Muscle of leg (tissue), 11 donors: ENCODE data around the gene NEU1. TPM values are rescaled to one million over a fixed set of nuclear protein-coding genes. Genes with fewer than 3 reads are reported as not detected.
"Not testable (repeated sequence)": the region's sequence is repeated elsewhere in the genome, so short reads cannot be mapped to it uniquely, and the experiment has no call there.

Experiments used
- DNase-seq: peaks from one replicate; pipeline ENCODE4 v3.0.0; 2013
- H3K27ac ChIP-seq: one replicate; pipeline ENCODE4 v1.5.1; 2013; ENCODE audit warnings: mild to moderate bottlenecking, low read length, control low read depth
- H3K27me3 ChIP-seq: one replicate; pipeline ENCODE4 v1.6.1; 2013; ENCODE audit warnings: low read length; ENCODE audit not compliant: control insufficient read depth, insufficient read depth
- H3K36me3 ChIP-seq: one replicate; pipeline ENCODE4 v1.6.1; 2013; ENCODE audit warnings: low read length; ENCODE audit not compliant: control insufficient read depth, insufficient read depth
- H3K4me1 ChIP-seq: one replicate; pipeline ENCODE4 v1.6.1; 2013; ENCODE audit warnings: low read length; ENCODE audit not compliant: control insufficient read depth, insufficient read depth
- H3K4me3 ChIP-seq: one replicate; pipeline ENCODE4 v1.5.1; 2013; ENCODE audit warnings: low read length, control low read depth
- H3K9me3 ChIP-seq: replicated peaks from 2 replicates; pipeline ENCODE4 v1.6.1; 2013; ENCODE audit warnings: low read depth, low read length; ENCODE audit not compliant: control insufficient read depth
- WGBS: methylation state at CpG from one replicate; pipeline ENCODE4 v1.1.5; 2013; ENCODE audit warnings: missing lambda C conversion rate; ENCODE audit not compliant: insufficient coverage; 5-methylcytosine and 5-hydroxymethylcytosine counted together
- polyA plus RNA-seq, 8 donors: library from polyadenylated mRNA; unstranded; fragments of 120-200 nt; gene quantifications; one replicate each; pipeline versions ENCODE4 v1.2.1 to v1.2.3, GENCODE V29; 2013; ENCODE audit warnings: inconsistent platforms in 1 of 8, low replicate concordance in 1 of 8; ENCODE audit not compliant: insufficient read length in 8 of 8, insufficient read depth in 1 of 8
- total RNA-seq: library from RNA; stranded (reverse); fragments of 120-200 nt; gene quantifications from one replicate; pipeline ENCODE4 v1.2.4, GENCODE V29; 2013

Gene NEU1
- total and polyA plus RNA-seq, 9 donors = 14.5 to 27.1 (median 18.5) TPM

- DNase-seq = no peak
- peaks cover 18% of the 10 kb centered on the region for H3K4me1 ChIP-seq
- H3K36me3 ChIP-seq = peaks cover 31% of the 10 kb centered on the region
- no peaks in the 10 kb centered on the region for H3K27me3 ChIP-seq
- H3K27ac ChIP-seq = peak overlapping the region; percentile 89
- 48% methylated on average over 15 of the region's 17 CpGs for WGBS
- H3K4me3 ChIP-seq = peak overlapping the region; percentile 89
- H3K9me3 ChIP-seq = no peaks in the 10 kb centered on the region
Measured at GRCh38 chr6:31861919-31862343, 690 bp downstream of the NEU1 start.

- no peak for DNase-seq
- Histone ChIP-seq H3K27ac (no peak overlapping the region), H3K36me3 (peaks cover 34% of the 10 kb centered on the region), H3K9me3 (no peaks in the 10 kb centered on the region), H3K4me3 (no peak overlapping the region), H3K4me1 (peaks cover 18% of the 10 kb centered on the region), H3K27me3 (no peaks in the 10 kb centered on the region)
- 100% methylated on average over 1 of the region's 7 CpGs for WGBS
Measured at GRCh38 chr6:31861150-31861549, 1.5 kb downstream of the NEU1 start.

- no peak overlapping the region for H3K4me3 ChIP-seq
- H3K36me3 ChIP-seq = peaks cover 34% of the 10 kb centered on the region
- no peaks in the 10 kb centered on the region for H3K27me3 ChIP-seq
- no peak overlapping the region for H3K27ac ChIP-seq
- DNase-seq = no peak
- WGBS = 94% methylated on average over 5 of the region's 13 CpGs
- H3K4me1 ChIP-seq = peaks cover 18% of the 10 kb centered on the region
- no peaks in the 10 kb centered on the region for H3K9me3 ChIP-seq
Measured at GRCh38 chr6:31860349-31860748, 2.3 kb downstream of the NEU1 start.

GRCh38 chr6:31859923-31860322 lies 2.7 kb downstream of the NEU1 start:
- Histone ChIP-seq H3K36me3 (peaks cover 34% of the 10 kb centered on the region), H3K4me3 (no peak overlapping the region), H3K4me1 (peaks cover 18% of the 10 kb centered on the region), H3K9me3 (no peaks in the 10 kb centered on the region), H3K27me3 (no peaks in the 10 kb centered on the region), H3K27ac (no peak overlapping the region)
- DNase-seq = no peak
- WGBS = 89% methylated on average over 11 of the region's 11 CpGs

GRCh38 chr6:31858707-31859106 lies 3.9 kb downstream of the NEU1 start:
- WGBS = 100% methylated on average over 5 of the region's 8 CpGs
- H3K27ac ChIP-seq = no peak overlapping the region
- H3K4me3 ChIP-seq = no peak overlapping the region
- peaks cover 34% of the 10 kb centered on the region for H3K36me3 ChIP-seq
- peaks cover 12% of the 10 kb centered on the region for H3K4me1 ChIP-seq
- H3K27me3 ChIP-seq = no peaks in the 10 kb centered on the region
- DNase-seq = no peak
- no peaks in the 10 kb centered on the region for H3K9me3 ChIP-seq

- H3K27me3 ChIP-seq, DNase-seq, H3K4me3 ChIP-seq, H3K9me3 ChIP-seq, H3K4me1 ChIP-seq, H3K27ac ChIP-seq: not testable (repeated sequence)
- WGBS = 78% methylated on average over 8 of the region's 8 CpGs
- peaks cover 34% of the 10 kb centered on the region for H3K36me3 ChIP-seq
Measured at GRCh38 chr6:31857774-31858173, 4.8 kb downstream of the NEU1 start.

- not testable (repeated sequence) for DNase-seq, H3K27ac ChIP-seq, H3K36me3 ChIP-seq, H3K27me3 ChIP-seq, H3K4me3 ChIP-seq, H3K4me1 ChIP-seq, H3K9me3 ChIP-seq
- 81% methylated on average over 23 of the region's 35 CpGs for WGBS
Measured at GRCh38 chr6:31851980-31852718, 10.5 kb downstream of the NEU1 start.

GRCh38 chr6:31851485-31851832 lies 11.2 kb downstream of the NEU1 start:
- 78% methylated on average over 1 of the region's 2 CpGs for WGBS
- Histone ChIP-seq H3K27me3 (no peaks in the 10 kb centered on the region), H3K4me1 (no peaks in the 10 kb centered on the region), H3K27ac (no peak overlapping the region), H3K4me3 (no peak overlapping the region), H3K36me3 (no peaks in the 10 kb centered on the region), H3K9me3 (no peaks in the 10 kb centered on the region)
- DNase-seq = no peak

GRCh38 chr6:31850765-31851484 lies 11.7 kb downstream of the NEU1 start:
- no peak for DNase-seq
- H3K4me1 ChIP-seq = no peaks in the 10 kb centered on the region
- no peaks in the 10 kb centered on the region for H3K9me3 ChIP-seq
- H3K27ac ChIP-seq = no peak overlapping the region
- H3K27me3 ChIP-seq = no peaks in the 10 kb centered on the region
- H3K4me3 ChIP-seq = no peak overlapping the region
- H3K36me3 ChIP-seq = no peaks in the 10 kb centered on the region
- WGBS = 90% methylated on average over 2 of the region's 2 CpGs

- H3K4me1 ChIP-seq = no peaks in the 10 kb centered on the region
- no peaks in the 10 kb centered on the region for H3K27me3 ChIP-seq
- H3K9me3 ChIP-seq = no peaks in the 10 kb centered on the region
- H3K36me3 ChIP-seq = no peaks in the 10 kb centered on the region
- no peak overlapping the region for H3K27ac ChIP-seq
- DNase-seq = no peak
- WGBS = 54% methylated on average over 1 of the region's 2 CpGs
- H3K4me3 ChIP-seq = no peak overlapping the region
Measured at GRCh38 chr6:31847276-31847978, 15.2 kb downstream of the NEU1 start.
